KG1 (cell line): ENCODE data around the gene GPR151.

Source experiments
- DNase-seq: peaks from one replicate; lab custom pipeline; 2025; lab: John Stamatoyannopoulos, UW

GPR151 gene

GRCh38 chr5:146520731-146521130 lies 4.7 kb upstream of the GPR151 start:
- no peak for DNase-seq

- DNase-seq: no peak
Observed at GRCh38 chr5:146519554-146519953, 3.6 kb upstream of the GPR151 start.

GRCh38 chr5:146515473-146516150 lies 378 bp downstream of the GPR151 start:
- no peak for DNase-seq

GRCh38 chr5:146514575-146514974 lies 1.4 kb downstream of the GPR151 start:
- no peak for DNase-seq

- DNase-seq: no peak
Observed at GRCh38 chr5:146513462-146513861, 2.5 kb downstream of the GPR151 start.

GRCh38 chr5:146510559-146511125 lies 5.3 kb downstream of the GPR151 start:
- DNase-seq: no peak

GRCh38 chr5:146507428-146507827 lies 8.6 kb downstream of the GPR151 start:
- no peak for DNase-seq

- no peak for DNase-seq
Observed at GRCh38 chr5:146499680-146500079, 16.3 kb downstream of the GPR151 start.

GRCh38 chr5:146494656-146495055 lies 21.3 kb downstream of the GPR151 start:
- DNase-seq: no peak

- no peak for DNase-seq
Observed at GRCh38 chr5:146490089-146490843, 25.7 kb downstream of the GPR151 start.

- no peak for DNase-seq
Observed at GRCh38 chr5:146484714-146485391, 31.1 kb downstream of the GPR151 start.

GRCh38 chr5:146482775-146483174 lies 33.2 kb downstream of the GPR151 start:
- no peak for DNase-seq

- no peak for DNase-seq
Observed at GRCh38 chr5:146475906-146476305, 40.1 kb downstream of the GPR151 start.

- DNase-seq: no peak
Observed at GRCh38 chr5:146475190-146475780, 40.7 kb downstream of the GPR151 start.

GRCh38 chr5:146474065-146474464 lies 41.9 kb downstream of the GPR151 start:
- DNase-seq: no peak

GRCh38 chr5:146467760-146468159 lies 48.2 kb downstream of the GPR151 start:
- no peak for DNase-seq

- no peak for DNase-seq
Observed at GRCh38 chr5:146466521-146467349, 49.3 kb downstream of the GPR151 start.

GRCh38 chr5:146463446-146463845 lies 52.5 kb downstream of the GPR151 start:
- no peak for DNase-seq
